Psoas muscle (tissue), 8 donors: ENCODE measurements around the gene AKT1. TPM values are rescaled to one million over a fixed set of nuclear protein-coding genes. Genes with fewer than 3 reads are reported as not detected.

ENCODE experiments used
- ATAC-seq, 4 donors: fragments of 200-7000 bp; cut with Tn5 transposase; one replicate each; pipeline ENCODE4 v1.9.1; 2020; ENCODE audit warnings: moderate library complexity in 3 of 4, mild to moderate bottlenecking in 2 of 4
- DNase-seq, 2 donors: peaks; one replicate each; pipeline ENCODE4 v3.0.0-alpha.2; 2020
- H3K27ac ChIP-seq: fragments of 200-600 bp; one replicate; pipeline ENCODE4 v1.8.0; 2022
- H3K27me3 ChIP-seq, 3 donors: fragments of 200-600 bp in 1 of 3; one replicate each; pipeline versions ENCODE4 v1.6.1 to v1.8.0; 2013 to 2022; ENCODE audit warnings: low read length in 2 of 3, mild to moderate bottlenecking in 2 of 3, moderate library complexity in 1 of 3; ENCODE audit not compliant: insufficient read depth in 3 of 3
- H3K36me3 ChIP-seq, 2 donors: fragments of 200-600 bp in 1 of 2; one replicate each; pipeline versions ENCODE4 v1.6.1 to v1.8.0; 2013 to 2022; ENCODE audit warnings: low read depth in 1 of 2, mild to moderate bottlenecking in 1 of 2, moderate library complexity in 1 of 2; ENCODE audit not compliant: insufficient read depth in 1 of 2
- H3K4me1 ChIP-seq: fragments of 200-600 bp; one replicate; pipeline ENCODE4 v1.8.0; 2022
- H3K4me3 ChIP-seq: fragments of 200-600 bp; one replicate; pipeline ENCODE4 v1.8.0; 2022; ENCODE audit warnings: mild to moderate bottlenecking
- H3K9me3 ChIP-seq: fragments of 200-600 bp; one replicate; pipeline ENCODE4 v1.8.0; 2022
- CTCF ChIP-seq: fragments of 200-600 bp; IDR thresholded peaks from one replicate; pipeline ENCODE4 v1.8.0; 2022; ENCODE audit warnings: antibody characterized with exemption
- WGBS, 3 donors: extraction: QIAGEN DNeasy Blood & Tissue Kit; methylation state at CpG; one replicate each; pipeline versions ENCODE4 v1.1.6 to v1.1.7; 2013; 5-methylcytosine and 5-hydroxymethylcytosine counted together
- intact Hi-C, 2 donors: fragments of 100-400 bp; cut with DNase I; formaldehyde crosslinking; loops; one replicate each; pipeline versions ENCODE4 v1.11.0 to v1.14.2; 2022
- polyA plus RNA-seq, 3 donors: library from polyadenylated mRNA; stranded (reverse); fragments of 200-250 nt; gene quantifications; one replicate each; pipeline ENCODE4 v1.2.3, GENCODE V29; 2013
- total RNA-seq, 4 donors: library from RNA; stranded (reverse); fragmentation: NEBNext Ultra II Directional in 2 of 4; extraction: Animal tissue kit (Norgen Biotek cat#: 25700) in 2 of 4; gene quantifications; one replicate each; pipeline versions ENCODE4 v1.2.1 to v1.2.4, GENCODE V29; 2021 to 2023
- donor health status: healthy with polysubstance abuse.
- donor health status: DM: no; HTN: no; CAD: no; lungs with moderate emphysema.
- donor health status: Bipolar disorder and iron deficiency.
- donor health status: healthy.
- donor health status: DM: yes; HTN: yes; CAD: no.
- donor health status: DM: no; HTN: no; CAD: no.
- donor health status: DM: no; HTN: no; CAD: no.
- donor health status: DM: yes; HTN: yes; CAD: no.

Gene AKT1
- total and polyA plus RNA-seq, 7 donors = 51.9 to 102 (median 62.0) TPM

GRCh38 chr14:104782086-104782807, 13.3 kb downstream of the AKT1 start:
- Histone ChIP-seq H3K9me3 (no peaks in the 10 kb centered on the region), H3K27ac (no peak overlapping the region), H3K4me3 (no peak overlapping the region), H3K36me3 (peaks cover 0 to 13% of the 10 kb centered on the region in 2 donors), H3K4me1 (peaks cover 5% of the 10 kb centered on the region), H3K27me3 (no peaks in the 10 kb centered on the region)
- WGBS, 3 donors = 88 to 90% (median 89%) methylated on average over 24 to 28 of the region's 28 CpGs
- no peak for TF ChIP-seq CTCF
- intact Hi-C loops = no loop called here
- no peak for ATAC-seq
- DNase-seq = no peak

- no peaks in the 10 kb centered on the region for H3K4me1 ChIP-seq
- intact Hi-C loops = no loop called here
- TF ChIP-seq CTCF = no peak
- no peaks in the 10 kb centered on the region for H3K27me3 ChIP-seq
- peaks cover 0 to 13% of the 10 kb centered on the region in 2 donors for H3K36me3 ChIP-seq
- DNase-seq (no peak), ATAC-seq (no peak)
- no peak overlapping the region for H3K27ac ChIP-seq
- no peaks in the 10 kb centered on the region for H3K9me3 ChIP-seq
- H3K4me3 ChIP-seq = no peak overlapping the region
- 86 to 90% (median 88%) methylated on average over 16 to 20 of the region's 20 CpGs for WGBS, 3 donors
Measured at GRCh38 chr14:104781271-104782077, 14.1 kb downstream of the AKT1 start.

DNA sequence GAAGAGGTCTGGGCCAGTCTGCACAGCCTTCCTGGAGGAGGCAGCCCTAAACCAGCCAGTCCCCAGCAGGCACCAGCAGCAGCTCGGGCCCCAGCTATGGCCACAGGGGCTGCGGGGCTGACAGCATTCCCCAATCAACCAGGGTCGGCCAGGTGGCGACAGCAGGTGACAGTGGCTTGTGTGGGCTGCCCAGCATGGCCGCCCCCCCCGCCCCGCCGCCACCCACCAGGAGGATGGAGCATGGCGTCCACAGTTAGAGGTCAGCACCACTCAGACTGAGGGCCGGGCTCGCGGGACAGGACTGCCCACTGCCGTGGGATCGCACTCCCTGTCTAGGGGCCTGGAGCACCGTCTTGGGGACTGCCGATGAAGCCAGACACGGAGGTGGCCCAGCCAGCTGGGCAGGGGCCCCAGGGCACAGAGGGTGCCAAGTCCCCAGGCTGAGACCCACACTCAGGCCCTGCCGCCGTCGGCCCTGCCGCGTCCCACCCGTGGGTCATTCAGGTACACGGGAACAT, 15.0 kb downstream of the AKT1 start:
- Histone ChIP-seq H3K4me1 (no peaks in the 10 kb centered on the region), H3K9me3 (no peaks in the 10 kb centered on the region), H3K4me3 (no peak overlapping the region), H3K27ac (no peak overlapping the region), H3K27me3 (no peaks in the 10 kb centered on the region), H3K36me3 (peaks cover under 1 to 13% of the 10 kb centered on the region in 2 donors)
- 87 to 88% (median 88%) methylated on average over 24 of the region's 24 CpGs for WGBS, 3 donors
- ATAC-seq (no peak), DNase-seq (no peak)
- no peak for TF ChIP-seq CTCF
- intact Hi-C loops = no loop called here

DNA sequence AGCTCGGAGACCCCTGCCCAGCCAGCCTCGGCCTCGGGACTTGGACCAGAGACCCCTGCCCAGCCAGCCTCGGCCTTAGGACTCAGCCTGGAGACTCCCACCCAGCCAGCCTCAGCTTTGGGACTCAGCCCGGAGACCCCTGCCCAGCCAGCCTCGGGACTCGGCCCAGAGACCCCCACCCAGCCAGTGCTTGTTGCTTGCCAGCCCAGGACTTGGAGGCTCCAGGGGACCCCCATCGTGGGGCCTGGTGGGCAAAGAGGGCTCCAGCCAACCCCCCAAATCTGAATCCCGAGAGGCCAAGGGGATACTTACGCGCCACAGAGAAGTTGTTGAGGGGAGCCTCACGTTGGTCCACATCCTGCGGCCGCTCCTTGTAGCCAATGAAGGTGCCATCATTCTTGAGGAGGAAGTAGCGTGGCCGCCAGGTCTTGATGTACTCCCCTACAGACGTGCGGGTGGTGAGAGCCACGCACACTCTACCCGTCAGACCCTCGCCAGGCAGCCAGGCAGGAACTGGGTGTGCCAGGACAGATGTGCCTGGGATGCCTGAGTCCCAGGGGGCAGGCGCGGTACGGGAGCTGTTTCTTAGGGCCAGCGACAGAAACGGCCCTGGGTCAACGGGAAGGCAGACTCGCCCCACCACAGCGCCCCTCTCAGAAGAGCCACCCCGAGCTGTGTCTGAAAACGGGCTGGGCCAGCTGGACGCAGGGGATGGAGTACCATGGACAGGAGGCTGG, 15.6 kb downstream of the AKT1 start:
- ATAC-seq (no peak), DNase-seq (no peak)
- intact Hi-C loops = no loop called here
- no peak for TF ChIP-seq CTCF
- Histone ChIP-seq H3K27me3 (no peaks in the 10 kb centered on the region), H3K9me3 (no peaks in the 10 kb centered on the region), H3K36me3 (peaks cover 3 to 19% of the 10 kb centered on the region in 2 donors), H3K4me3 (no peak overlapping the region), H3K27ac (no peak overlapping the region), H3K4me1 (no peaks in the 10 kb centered on the region)
- WGBS, 3 donors = 88 to 90% (median 90%) methylated on average over 32 of the region's 32 CpGs
